ENCODE results near the gene SLC37A4. TPM values are rescaled to one million over a fixed set of nuclear protein-coding genes. Genes with fewer than 3 reads are reported as not detected.
"Not testable (repeated sequence)": the region's sequence is repeated elsewhere in the genome, so short reads cannot be mapped to it uniquely, and the experiment has no call there.

The SLC37A4 gene
- polyA plus RNA-seq, 1 donor from 2014 or later, result 23.5 TPM

- no peaks in the 10 kb centered on the region for H3K9me2 ChIP-seq (ENCODE audit: insufficient read depth, low read length)
- no peaks in the 10 kb centered on the region for H3F3A ChIP-seq (ENCODE audit: insufficient read depth, low read length, poor library complexity, severe bottlenecking)
- H3K4me2 ChIP-seq (ENCODE audit: low read length), result peak overlapping the region; percentile 76
- H2AFZ ChIP-seq (ENCODE audit: low read depth, low read length), result peak overlapping the region; percentile 87
- H3K36me3 ChIP-seq (ENCODE audit: insufficient read depth, low read length), result no peaks in the 10 kb centered on the region
- H4K20me1 ChIP-seq (ENCODE audit: insufficient read depth), result no peaks in the 10 kb centered on the region
- no peak for TF ChIP-seq TAF1 (IDR thresholded peaks at IDR 0.05; ENCODE audit: low read depth)
- peak; percentile 15 for TF ChIP-seq CTCF (IDR thresholded peaks at IDR 0.05; ENCODE audit: poor library complexity, severe bottlenecking)
- peak overlapping the region; percentile 82 for H3K9ac ChIP-seq (ENCODE audit: low read length)
- H3K27ac ChIP-seq (ENCODE audit: low read length), result peak overlapping the region; percentile 63
- no peaks in the 10 kb centered on the region for H3K79me2 ChIP-seq (replicated peaks; ENCODE audit: insufficient read depth, low read length)
- H3K4me3 ChIP-seq (ENCODE audit: low read length), result peak overlapping the region; percentile 95
- H3K27me3 ChIP-seq (ENCODE audit: insufficient read depth, low read depth, low read length), result no peaks in the 10 kb centered on the region
- H3K9me3 ChIP-seq (ENCODE audit: low read length), result no peaks in the 10 kb centered on the region
These were observed 33.6 kb downstream of the SLC37A4 start for GRCh38 chr11:118996926-118997626.

- H3K4me2 ChIP-seq (ENCODE audit: low read length); H3K27ac ChIP-seq (ENCODE audit: low read length); H2AFZ ChIP-seq (ENCODE audit: low read depth, low read length); H3K9me3 ChIP-seq (ENCODE audit: low read length); H3K27me3 ChIP-seq (ENCODE audit: insufficient read depth, low read depth, low read length); H3K9me2 ChIP-seq (ENCODE audit: insufficient read depth, low read length); H4K20me1 ChIP-seq (ENCODE audit: insufficient read depth); H3K36me3 ChIP-seq (ENCODE audit: insufficient read depth, low read length); H3F3A ChIP-seq (ENCODE audit: insufficient read depth, low read length, poor library complexity, severe bottlenecking); H3K79me2 ChIP-seq (replicated peaks; ENCODE audit: insufficient read depth, low read length); H3K9ac ChIP-seq (ENCODE audit: low read length); H3K4me3 ChIP-seq (ENCODE audit: low read length): not testable (repeated sequence)
These were observed 39.1 kb downstream of the SLC37A4 start for GRCh38 chr11:118991486-118992038.

- Histone ChIP-seq H3K9me3 (ENCODE audit: low read length) (no peaks in the 10 kb centered on the region), H3K4me2 (ENCODE audit: low read length) (no peak overlapping the region), H3K36me3 (ENCODE audit: insufficient read depth, low read length) (no peaks in the 10 kb centered on the region), H3K27me3 (ENCODE audit: insufficient read depth, low read depth, low read length) (no peaks in the 10 kb centered on the region), H3K79me2 (replicated peaks; ENCODE audit: insufficient read depth, low read length) (no peaks in the 10 kb centered on the region), H3K27ac (ENCODE audit: low read length) (no peak overlapping the region), H3K9me2 (ENCODE audit: insufficient read depth, low read length) (no peaks in the 10 kb centered on the region), H3K4me3 (ENCODE audit: low read length) (no peak overlapping the region), H2AFZ (ENCODE audit: low read depth, low read length) (no peak overlapping the region), H3K9ac (ENCODE audit: low read length) (no peak overlapping the region), H3F3A (ENCODE audit: insufficient read depth, low read length, poor library complexity, severe bottlenecking) (no peaks in the 10 kb centered on the region), H4K20me1 (ENCODE audit: insufficient read depth) (no peaks in the 10 kb centered on the region)
- TF ChIP-seq REST (IDR thresholded peaks at IDR 0.05; ENCODE audit: borderline replicate concordance) (no peak), MXI1 (conservative IDR thresholded peaks at IDR 0.05; ENCODE audit: poor library complexity, severe bottlenecking) (no peak), EP300 (conservative IDR thresholded peaks at IDR 0.05; ENCODE audit: poor library complexity, severe bottlenecking) (no peak), CTCF (IDR thresholded peaks at IDR 0.05; ENCODE audit: poor library complexity, severe bottlenecking) (no peak), EZH2 (IDR thresholded peaks at IDR 0.05; ENCODE audit: borderline replicate concordance, insufficient read depth, low read length, poor library complexity, severe bottlenecking) (no peak), POLR2AphosphoS5 (IDR thresholded peaks at IDR 0.05) (no peak), TAF1 (IDR thresholded peaks at IDR 0.05; ENCODE audit: low read depth) (no peak), SMC3 (conservative IDR thresholded peaks at IDR 0.05; ENCODE audit: poor library complexity) (no peak), RAD21 (conservative IDR thresholded peaks at IDR 0.05) (no peak)
These were observed 42.4 kb downstream of the SLC37A4 start for GRCh38 chr11:118988280-118988679.

Measured in neural cell (in vitro differentiated cells).